ENCODE results near the gene HDAC6.

The HDAC6 gene

DNA sequence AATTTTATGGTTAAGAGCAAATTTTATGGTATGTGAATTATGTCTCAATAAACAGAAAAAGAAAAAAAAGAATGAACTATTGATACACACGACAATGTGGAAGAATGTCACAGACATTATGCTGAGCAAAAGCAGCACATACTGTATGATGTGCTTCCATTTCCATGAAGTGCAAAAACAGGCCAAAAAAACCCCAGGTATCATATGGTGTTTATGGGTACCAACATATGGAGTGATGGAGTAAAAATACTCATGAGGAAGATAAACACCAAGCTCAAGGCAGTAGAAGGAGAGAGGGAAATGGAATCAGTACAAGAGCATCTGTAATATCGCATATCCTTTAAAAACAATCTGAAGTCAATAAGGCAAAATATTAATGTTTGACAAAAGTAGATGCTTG lies 19.7 kb upstream of the HDAC6 start:
- Mint-ChIP-seq H3K27ac (no peak overlapping the region), H3K4me1 (peaks cover 3% of the 10 kb centered on the region), H3K9me3 (peaks cover 18% of the 10 kb centered on the region), H3K36me3 (ENCODE audit: low read depth) (no peaks in the 10 kb centered on the region), H3K4me3 (no peak overlapping the region), H3K27me3 (ENCODE audit: low read depth) (no peaks in the 10 kb centered on the region)
- TF ChIP-seq, protein P1, sequence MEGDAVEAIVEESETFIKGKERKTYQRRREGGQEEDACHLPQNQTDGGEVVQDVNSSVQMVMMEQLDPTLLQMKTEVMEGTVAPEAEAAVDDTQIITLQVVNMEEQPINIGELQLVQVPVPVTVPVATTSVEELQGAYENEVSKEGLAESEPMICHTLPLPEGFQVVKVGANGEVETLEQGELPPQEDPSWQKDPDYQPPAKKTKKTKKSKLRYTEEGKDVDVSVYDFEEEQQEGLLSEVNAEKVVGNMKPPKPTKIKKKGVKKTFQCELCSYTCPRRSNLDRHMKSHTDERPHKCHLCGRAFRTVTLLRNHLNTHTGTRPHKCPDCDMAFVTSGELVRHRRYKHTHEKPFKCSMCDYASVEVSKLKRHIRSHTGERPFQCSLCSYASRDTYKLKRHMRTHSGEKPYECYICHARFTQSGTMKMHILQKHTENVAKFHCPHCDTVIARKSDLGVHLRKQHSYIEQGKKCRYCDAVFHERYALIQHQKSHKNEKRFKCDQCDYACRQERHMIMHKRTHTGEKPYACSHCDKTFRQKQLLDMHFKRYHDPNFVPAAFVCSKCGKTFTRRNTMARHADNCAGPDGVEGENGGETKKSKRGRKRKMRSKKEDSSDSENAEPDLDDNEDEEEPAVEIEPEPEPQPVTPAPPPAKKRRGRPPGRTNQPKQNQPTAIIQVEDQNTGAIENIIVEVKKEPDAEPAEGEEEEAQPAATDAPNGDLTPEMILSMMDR (IDR thresholded peaks at IDR 0.05; ENCODE audit: unreplicated experiment in 3 of 3), result no peak

DNA sequence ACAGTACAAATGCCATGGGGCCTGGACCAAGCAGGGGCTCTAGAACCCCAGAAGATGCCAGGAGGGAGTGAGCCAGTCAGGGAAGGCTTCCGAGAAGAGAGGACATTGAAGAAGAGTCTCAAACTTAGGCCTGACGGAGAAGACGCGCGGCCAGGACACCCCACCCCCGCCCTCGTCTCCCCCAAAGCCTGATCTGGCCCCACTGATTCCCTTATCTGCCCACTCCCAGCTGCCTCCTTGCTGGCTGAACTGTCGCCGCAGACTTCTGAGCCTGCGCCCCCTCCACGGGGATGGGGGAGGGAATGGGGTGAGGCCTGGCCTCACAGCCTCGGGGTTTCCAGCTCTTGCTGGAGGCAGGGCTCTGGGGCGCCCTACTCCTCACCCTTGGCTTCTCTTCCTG lies 19.1 kb upstream of the HDAC6 start:
- H3K27me3 Mint-ChIP-seq (ENCODE audit: low read depth), result no peaks in the 10 kb centered on the region
- no peaks in the 10 kb centered on the region for H3K36me3 Mint-ChIP-seq (ENCODE audit: low read depth)
- no peaks in the 10 kb centered on the region for H3K4me1 Mint-ChIP-seq
- H3K4me3 Mint-ChIP-seq, result no peak overlapping the region
- no peak overlapping the region for H3K27ac Mint-ChIP-seq
- TF ChIP-seq, protein P1 (IDR thresholded peaks at IDR 0.05; ENCODE audit: unreplicated experiment in 3 of 3), result no peak
- H3K9me3 Mint-ChIP-seq, result peaks cover 16% of the 10 kb centered on the region

DNA sequence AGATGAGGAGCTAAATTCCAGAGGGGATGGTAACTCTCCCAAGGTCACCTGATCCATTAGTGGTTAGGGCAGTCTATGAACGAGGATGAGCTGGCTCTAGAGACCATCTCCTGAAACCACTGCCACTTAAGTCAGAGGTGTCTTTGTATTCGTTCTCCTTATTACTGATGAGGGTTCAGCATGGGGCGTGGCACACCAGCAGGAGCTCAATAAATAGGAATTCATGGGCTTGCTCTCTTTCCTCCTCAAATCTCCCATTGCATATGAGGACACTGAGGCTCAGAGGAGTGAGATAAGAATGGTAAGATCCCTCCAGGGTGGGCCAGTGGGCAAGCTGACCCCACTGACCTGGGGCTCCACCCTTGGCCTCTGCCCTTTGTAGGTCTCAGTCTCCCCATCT lies 17.1 kb upstream of the HDAC6 start:
- H3K27ac Mint-ChIP-seq, result no peak overlapping the region

DNA sequence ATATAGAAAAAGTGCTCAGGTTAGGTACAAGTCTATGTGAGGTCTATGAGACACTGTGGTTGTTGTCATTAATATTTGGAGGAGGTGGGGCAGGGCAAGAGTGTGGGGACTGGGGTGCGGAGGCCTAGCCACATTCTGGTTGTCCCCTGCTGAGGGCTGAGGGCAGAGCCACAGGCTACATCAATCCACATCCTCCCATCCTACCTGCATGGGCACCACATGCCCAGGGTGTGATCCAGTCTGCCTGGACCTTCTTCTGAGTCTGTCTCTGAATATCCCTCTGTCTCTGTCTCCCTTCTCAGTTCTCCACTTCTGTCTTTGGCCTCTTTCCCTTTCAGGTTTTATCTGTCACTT lies 16.7 kb upstream of the HDAC6 start:
- TF ChIP-seq, protein P1 (IDR thresholded peaks at IDR 0.05; ENCODE audit: unreplicated experiment in 3 of 3), result no peak
- H3K36me3 Mint-ChIP-seq (ENCODE audit: low read depth), result no peaks in the 10 kb centered on the region
- H3K27me3 Mint-ChIP-seq (ENCODE audit: low read depth), result peaks cover 4% of the 10 kb centered on the region
- H3K4me1 Mint-ChIP-seq, result no peaks in the 10 kb centered on the region
- H3K4me3 Mint-ChIP-seq, result no peak overlapping the region
- peaks cover 21% of the 10 kb centered on the region for H3K9me3 Mint-ChIP-seq
- no peak overlapping the region for H3K27ac Mint-ChIP-seq

More for the DNA sequence above, 17.1 kb upstream of the HDAC6 start:
- TF ChIP-seq, protein P1 (IDR thresholded peaks at IDR 0.05; ENCODE audit: unreplicated experiment in 3 of 3), result no peak
- H3K36me3 Mint-ChIP-seq (ENCODE audit: low read depth), result no peaks in the 10 kb centered on the region
- H3K4me3 Mint-ChIP-seq, result no peak overlapping the region
- H3K27me3 Mint-ChIP-seq (ENCODE audit: low read depth), result peaks cover 4% of the 10 kb centered on the region
- H3K9me3 Mint-ChIP-seq, result peaks cover 21% of the 10 kb centered on the region
- H3K4me1 Mint-ChIP-seq, result no peaks in the 10 kb centered on the region

DNA sequence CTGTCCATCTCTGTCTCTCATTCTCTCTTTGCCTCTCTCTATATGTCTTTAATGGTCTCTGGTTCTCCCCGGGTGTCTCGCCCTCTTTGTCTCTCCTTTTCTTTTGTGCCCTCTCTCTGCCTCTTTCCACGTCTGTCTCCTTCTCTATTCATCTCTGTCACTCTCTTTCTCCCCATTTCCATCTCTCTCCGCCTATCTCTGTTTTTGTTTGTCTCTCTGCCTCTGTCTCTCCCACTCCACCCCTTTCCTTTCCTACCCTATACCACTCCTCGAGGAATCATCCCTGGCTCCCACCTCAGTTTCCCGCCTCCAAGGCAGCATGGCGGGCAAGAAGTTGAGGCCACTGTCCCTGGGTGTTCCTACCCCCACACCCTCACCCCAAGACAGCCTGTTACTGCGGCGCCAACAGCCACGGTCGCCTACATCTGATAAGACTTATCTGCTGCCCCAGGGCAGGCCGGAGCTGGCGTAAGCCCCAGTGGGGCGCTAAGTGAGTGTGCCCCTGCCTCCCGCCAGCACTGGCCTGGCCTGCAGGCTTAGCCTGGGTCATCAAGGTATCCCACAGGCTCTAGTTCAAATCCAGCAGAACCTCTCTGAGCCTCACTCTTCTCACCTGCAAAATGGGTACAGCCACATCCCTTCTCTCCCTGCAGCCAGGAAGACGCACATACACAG lies 16.2 kb upstream of the HDAC6 start:
- H3K9me3 Mint-ChIP-seq, result peaks cover 21% of the 10 kb centered on the region
- no peak overlapping the region for H3K4me3 Mint-ChIP-seq
- no peaks in the 10 kb centered on the region for H3K4me1 Mint-ChIP-seq
- H3K36me3 Mint-ChIP-seq (ENCODE audit: low read depth), result no peaks in the 10 kb centered on the region
- H3K27me3 Mint-ChIP-seq (ENCODE audit: low read depth), result peaks cover 4% of the 10 kb centered on the region
- TF ChIP-seq, protein P1 (IDR thresholded peaks at IDR 0.05; ENCODE audit: unreplicated experiment in 3 of 3), result no peak
- H3K27ac Mint-ChIP-seq, result no peak overlapping the region

DNA sequence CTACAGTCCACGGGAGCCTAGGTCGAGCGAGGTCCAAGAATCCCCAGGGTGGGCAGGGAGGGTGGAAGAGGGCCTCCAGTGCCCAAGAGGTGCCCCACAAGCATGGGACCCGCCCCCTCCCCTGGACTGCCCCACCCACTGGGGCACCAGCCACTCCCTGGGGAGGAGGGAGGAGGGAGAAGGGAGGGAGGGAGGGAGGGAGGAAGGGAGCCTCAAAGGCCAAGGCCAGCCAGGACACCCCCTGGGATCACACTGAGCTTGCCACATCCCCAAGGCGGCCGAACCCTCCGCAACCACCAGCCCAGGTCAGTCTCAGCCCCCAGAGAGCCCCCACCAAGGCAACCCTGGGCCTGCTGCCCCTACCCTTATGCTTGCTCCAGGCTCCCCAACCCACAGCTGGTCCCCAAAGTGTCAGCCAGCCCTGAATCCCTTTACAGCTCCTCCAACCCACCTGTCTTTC lies 15.5 kb upstream of the HDAC6 start, which contains the start of gene GATA1:
TSS of gene GATA1 (plus strand) at position 250 of the 460 bp plus-strand sequence. CDS start 4,520 bp downstream, outside the sequence.
- TF ChIP-seq, protein P1 (IDR thresholded peaks at IDR 0.05; ENCODE audit: unreplicated experiment in 3 of 3), result no peak
- H3K36me3 Mint-ChIP-seq (ENCODE audit: low read depth), result no peaks in the 10 kb centered on the region
- H3K27me3 Mint-ChIP-seq (ENCODE audit: low read depth), result peaks cover 4% of the 10 kb centered on the region
- no peak within 1 kb of the TSS for H3K27ac Mint-ChIP-seq
- peaks cover 21% of the 10 kb centered on the region for H3K9me3 Mint-ChIP-seq
- no peak within 1 kb of the TSS for H3K4me3 Mint-ChIP-seq
- H3K4me1 Mint-ChIP-seq, result no peaks in the 10 kb centered on the region

Data from nephron (organoid).